Sciatic nerve (tissue), 2 donors: Measurements from ENCODE around the gene IL17RB. TPM values are rescaled to one million over a fixed set of nuclear protein-coding genes. Genes with fewer than 3 reads are reported as not detected.

ENCODE experiments used
- ATAC-seq: fragments of 200-7000 bp; cut with Tn5 transposase; one replicate; pipeline ENCODE4 v1.9.1; 2020; ENCODE audit warnings: mild to moderate bottlenecking, moderate library complexity
- DNase-seq: peaks from one replicate; pipeline ENCODE4 v3.0.0-alpha.2; 2020; ENCODE audit warnings: low spot score
- intact Hi-C: fragments of 100-400 bp; cut with DNase I; formaldehyde crosslinking; loops from one replicate; pipeline ENCODE4 v1.14.2; 2022
- total RNA-seq: library from RNA; stranded (reverse); fragmentation: NEBNext Ultra II Directional; extraction: Animal tissue kit (Norgen Biotek cat#: 25700); gene quantifications from one replicate; pipeline ENCODE4 v1.2.1, GENCODE V29; 2021
- donor health status: DM: no; HTN: no; CAD: no.
- donor health status: DM: no; HTN: no; CAD: no.

The IL17RB gene
- total RNA-seq, 1 donor from 2014 or later = 5.1 TPM

DNA sequence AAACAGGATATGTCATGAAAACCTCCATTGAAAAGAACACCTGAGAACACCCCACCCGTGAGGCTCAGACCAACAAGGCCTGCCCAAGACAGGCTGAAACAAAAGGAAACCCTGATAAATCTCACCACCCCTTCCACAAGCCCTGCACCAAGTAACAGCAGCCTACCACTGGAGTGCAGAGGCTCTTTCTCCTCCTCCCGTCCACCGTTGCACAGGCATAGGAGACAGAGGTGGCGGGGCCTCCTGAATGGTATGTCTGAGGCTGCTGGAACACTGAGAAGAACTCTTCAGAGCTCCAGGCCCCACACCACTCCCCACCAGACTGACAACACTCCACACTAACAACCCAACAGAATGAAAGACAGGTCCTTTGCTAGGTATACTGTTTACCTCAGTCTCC lies 21.6 kb upstream of the IL17RB start:
- intact Hi-C loops = no loop called here
- DNase-seq (no peak), ATAC-seq (no peak)

GRCh38 chr3:53826048-53826447 lies 20.3 kb upstream of the IL17RB start:
- ATAC-seq (no peak), DNase-seq (no peak)
- intact Hi-C loops = no loop called here

- DNase-seq (no peak), ATAC-seq (no peak)
- intact Hi-C loops = no loop called here
Measured at GRCh38 chr3:53828581-53828980, 17.8 kb upstream of the IL17RB start.

GRCh38 chr3:53829605-53830004 lies 16.8 kb upstream of the IL17RB start:
- intact Hi-C loops = no loop called here
- DNase-seq (no peak), ATAC-seq (no peak)

- no peak for DNase-seq
- intact Hi-C loops = no loop called here
- no peak for ATAC-seq
Measured at GRCh38 chr3:53830944-53831343, 15.4 kb upstream of the IL17RB start.

GRCh38 chr3:53833053-53833645 lies 13.2 kb upstream of the IL17RB start:
- ATAC-seq (no peak), DNase-seq (no peak)
- intact Hi-C loops = no loop called here

GRCh38 chr3:53833700-53834099 lies 12.7 kb upstream of the IL17RB start:
- intact Hi-C loops = no loop called here
- DNase-seq = no peak
- ATAC-seq = no peak

DNA sequence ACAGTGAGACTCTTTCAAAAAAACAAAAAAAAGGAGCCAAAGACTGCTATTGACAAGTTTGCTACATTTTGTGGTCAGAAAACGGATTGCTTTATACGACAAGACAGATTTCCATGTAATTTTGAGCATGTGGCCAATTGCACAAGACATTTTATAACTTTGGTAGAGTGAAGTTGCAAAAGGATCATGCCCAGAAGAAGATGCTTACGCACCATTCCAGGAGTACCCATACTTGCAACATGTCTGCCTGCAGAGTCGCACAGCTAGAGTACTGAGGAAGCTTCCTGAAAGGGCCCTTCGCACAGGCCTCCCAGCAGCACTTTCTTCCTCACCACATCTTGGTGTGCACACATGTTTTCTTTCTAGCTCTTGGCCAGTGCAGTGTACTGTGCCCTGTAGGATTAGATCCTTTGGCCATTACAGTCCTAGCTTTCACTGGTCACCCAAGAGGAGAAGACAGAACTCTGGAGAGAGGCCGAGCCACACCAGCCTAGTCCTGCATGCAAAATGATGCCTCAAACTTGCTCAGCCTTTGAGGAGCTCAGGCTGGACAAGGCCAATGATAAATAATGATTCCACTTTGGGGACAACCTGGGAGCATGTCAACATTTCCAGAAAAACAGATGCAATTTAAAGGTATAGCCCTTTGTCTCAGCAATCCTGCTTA lies 11.8 kb upstream of the IL17RB start:
- intact Hi-C loops = no loop called here
- ATAC-seq = no peak
- no peak for DNase-seq

DNA sequence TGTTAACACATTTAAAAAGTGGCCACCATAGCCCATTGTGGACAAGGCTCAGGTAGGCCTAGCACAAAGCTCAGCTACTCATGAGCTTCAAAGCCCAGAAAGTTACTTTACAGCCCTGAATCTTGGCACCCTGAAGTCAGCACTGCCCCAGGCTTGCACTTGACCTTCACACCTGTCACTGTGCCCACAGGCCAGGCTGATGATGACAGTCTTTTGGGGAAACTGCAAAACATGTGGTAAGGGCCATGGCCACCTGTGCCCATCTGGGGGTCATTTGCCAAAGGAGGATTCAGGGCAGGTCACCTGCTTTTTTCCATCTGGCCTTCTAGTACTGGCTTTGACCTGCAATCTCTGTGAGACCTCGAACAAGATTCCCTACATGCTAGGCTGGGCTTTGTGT lies 11.1 kb upstream of the IL17RB start:
- no peak for DNase-seq
- no peak for ATAC-seq
- intact Hi-C loops = no loop called here

GRCh38 chr3:53836084-53836872 lies 10.1 kb upstream of the IL17RB start:
- intact Hi-C loops = no loop called here
- ATAC-seq = no peak
- no peak for DNase-seq

GRCh38 chr3:53837331-53837730 lies 9.0 kb upstream of the IL17RB start:
- intact Hi-C loops = no loop called here
- no peak for DNase-seq

GRCh38 chr3:53841296-53841695 lies 5.1 kb upstream of the IL17RB start:
- ATAC-seq (no peak), DNase-seq (no peak)
- intact Hi-C loops = no loop called here

More at GRCh38 chr3:53837331-53837730, 9.0 kb upstream of the IL17RB start:
- no peak for ATAC-seq

GRCh38 chr3:53842436-53843194 lies 3.8 kb upstream of the IL17RB start:
- intact Hi-C loops = no loop called here
- DNase-seq = peak; percentile 80
- peak; percentile 82 for ATAC-seq

GRCh38 chr3:53843195-53844177 lies 2.9 kb upstream of the IL17RB start:
- ATAC-seq = peak; percentile 37
- no peak for DNase-seq
- intact Hi-C loops = no loop called here

GRCh38 chr3:53844262-53845102 lies 1.9 kb upstream of the IL17RB start:
- no peak for ATAC-seq
- no peak for DNase-seq
- intact Hi-C loops = no loop called here

GRCh38 chr3:53845103-53845880 lies 1.1 kb upstream of the IL17RB start:
- intact Hi-C loops = no loop called here
- ATAC-seq (peak; percentile 57), DNase-seq (peak; percentile 77)

DNA sequence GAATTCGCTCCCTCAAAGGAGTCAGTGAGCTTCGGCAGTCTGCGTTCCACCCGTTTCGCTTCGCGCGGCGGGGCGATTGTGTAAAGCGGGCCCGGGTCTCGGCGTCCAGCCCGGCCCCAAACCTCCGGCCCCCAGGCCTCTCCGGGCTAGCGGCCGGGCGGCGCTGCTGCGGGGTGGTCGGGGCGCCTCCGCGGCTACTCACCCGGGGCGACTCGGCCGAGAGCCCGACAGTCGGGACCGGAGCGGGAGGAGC lies 561 bp upstream of the IL17RB start:
- intact Hi-C loops = no loop called here
- DNase-seq = no peak
- ATAC-seq = no peak
